WI38 (cell line): Measurements from ENCODE around the gene PPARG.
"Not testable (repeated sequence)": the region's sequence is repeated elsewhere in the genome, so short reads cannot be mapped to it uniquely, and the experiment has no call there.

Experiments used
- H3K4me3 ChIP-seq: 2 replicates; pipeline ENCODE4 v1.5.1; 2011; ENCODE audit warnings: low read depth, mild to moderate bottlenecking, control low read depth, low read length
- CTCF ChIP-seq: IDR thresholded peaks from 2 replicates; pipeline ENCODE4 v1.5.1; 2012; ENCODE audit warnings: low read depth, mild to moderate bottlenecking, control low read depth, low read length

The PPARG gene

GRCh38 chr3:12268049-12268735 is 20.7 kb upstream of the PPARG start:
- no peak for TF ChIP-seq CTCF
- H3K4me3 ChIP-seq, result no peak overlapping the region

- TF ChIP-seq CTCF, result no peak
- no peak overlapping the region for H3K4me3 ChIP-seq
Measured at GRCh38 chr3:12270976-12271375, 17.9 kb upstream of the PPARG start.

- no peak for TF ChIP-seq CTCF
Measured at GRCh38 chr3:12273045-12273695, 15.7 kb upstream of the PPARG start.

GRCh38 chr3:12275974-12276650 is 12.8 kb upstream of the PPARG start:
- no peak overlapping the region for H3K4me3 ChIP-seq
- no peak for TF ChIP-seq CTCF

More at GRCh38 chr3:12273045-12273695, 15.7 kb upstream of the PPARG start:
- no peak overlapping the region for H3K4me3 ChIP-seq

GRCh38 chr3:12276827-12277226 is 12.0 kb upstream of the PPARG start:
- not testable (repeated sequence) for H3K4me3 ChIP-seq

GRCh38 chr3:12278566-12278965 is 10.3 kb upstream of the PPARG start:
- TF ChIP-seq CTCF, result no peak
- H3K4me3 ChIP-seq, result no peak overlapping the region

- H3K4me3 ChIP-seq, result no peak overlapping the region
- TF ChIP-seq CTCF, result no peak
Measured at GRCh38 chr3:12279591-12280326, 9.1 kb upstream of the PPARG start.
